ENCODE results near the gene NRDE2. TPM values are rescaled to one million over a fixed set of nuclear protein-coding genes. Genes with fewer than 3 reads are reported as not detected.

The NRDE2 gene
- total RNA-seq, 1 donor from 2014 or later, result 19.7 TPM

DNA sequence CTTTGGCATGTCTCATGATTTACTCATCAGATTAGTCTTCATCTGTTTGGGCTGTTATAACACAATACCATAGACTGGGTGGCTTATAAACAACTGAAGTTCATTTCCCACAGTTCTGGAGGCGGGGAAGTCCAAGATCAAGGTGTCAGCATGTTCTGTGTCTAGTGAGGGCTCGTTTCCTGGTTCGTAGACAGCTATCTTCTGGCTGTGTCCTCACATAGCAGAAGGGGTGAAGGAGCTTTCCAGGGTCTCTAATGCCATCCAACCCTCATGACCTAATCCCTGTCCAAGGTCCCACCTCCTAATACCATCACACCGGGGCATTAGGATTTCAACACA, 30.8 kb upstream of the NRDE2 start:
- DNase-seq (ENCODE audit: low read depth) (no peak), FAIRE-seq (no peak)
- Histone ChIP-seq H2AFZ (ENCODE audit: low read depth, low read length) (no peak overlapping the region), H3K36me3 (ENCODE audit: insufficient read depth, low read length) (no peaks in the 10 kb centered on the region), H3K27ac (ENCODE audit: low read depth, low read length) (no peak overlapping the region), H3K79me2 (ENCODE audit: insufficient read depth, low read length) (no peaks in the 10 kb centered on the region), H3K27me3 (ENCODE audit: insufficient read depth, low read length) (peaks cover 5% of the 10 kb centered on the region), H3K4me2 (ENCODE audit: low read length) (no peak overlapping the region), H3K4me3 (ENCODE audit: insufficient read depth, low read depth, low read length) (no peak overlapping the region), H3K9ac (ENCODE audit: low read length) (no peak overlapping the region), H3K9me3 (ENCODE audit: insufficient read depth, low read depth, low read length) (no peaks in the 10 kb centered on the region), H3K4me1 (ENCODE audit: insufficient read depth, low read length) (no peaks in the 10 kb centered on the region), H4K20me1 (ENCODE audit: insufficient read depth, low read length) (no peaks in the 10 kb centered on the region)
- no peaks in the 10 kb centered on the region for H3K36me3 Mint-ChIP-seq (ENCODE audit: low read depth, unreplicated experiment)
- no peaks in the 10 kb centered on the region for H3K9me3 Mint-ChIP-seq (ENCODE audit: unreplicated experiment)
- H3K4me1 Mint-ChIP-seq (ENCODE audit: low read depth, unreplicated experiment), result no peaks in the 10 kb centered on the region
- H3K27ac Mint-ChIP-seq (ENCODE audit: unreplicated experiment), result no peak overlapping the region
- TF ChIP-seq CTCF (IDR thresholded peaks at IDR 0.05; ENCODE audit: insufficient read depth, low read depth, low read length) (no peak), EZH2 (IDR thresholded peaks at IDR 0.05; ENCODE audit: insufficient read depth, low read length) (no peak)
- H3K27me3 Mint-ChIP-seq (ENCODE audit: low read depth, unreplicated experiment), result peaks cover 4% of the 10 kb centered on the region
- no peak overlapping the region for H3K4me3 Mint-ChIP-seq (ENCODE audit: unreplicated experiment)

DNA sequence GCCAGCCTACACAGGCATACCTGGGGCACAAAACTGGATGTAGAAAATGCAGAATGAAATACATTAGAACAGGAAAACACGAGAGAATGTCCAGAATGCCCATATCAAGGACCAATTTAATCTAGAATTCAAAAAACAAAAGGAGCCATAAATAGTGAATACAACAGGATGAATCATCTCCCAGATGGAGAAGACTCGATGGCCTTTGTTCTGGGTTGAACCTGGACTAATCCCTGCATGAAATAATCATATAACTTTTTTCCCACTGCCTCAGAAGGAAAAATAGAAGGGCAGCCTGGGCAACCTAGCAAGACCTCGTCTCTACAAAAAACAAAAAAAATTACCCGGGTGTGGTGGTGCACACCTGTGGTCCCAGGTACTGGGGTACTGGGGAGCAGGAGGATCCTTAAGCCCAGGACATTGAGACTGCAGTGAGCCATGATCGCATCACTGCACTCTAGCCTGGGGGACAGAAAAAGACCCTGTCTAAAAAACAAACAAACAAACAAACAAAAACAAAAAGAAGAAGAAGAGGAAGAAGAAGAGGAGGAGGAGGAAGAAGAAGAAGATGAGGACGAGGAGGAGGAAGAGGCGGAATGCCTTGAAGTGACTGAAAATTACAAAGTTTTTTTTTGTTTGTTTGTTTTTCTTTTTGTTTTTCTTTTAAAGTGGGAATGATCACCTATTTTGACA, 30.3 kb upstream of the NRDE2 start:
- Histone ChIP-seq H2AFZ (ENCODE audit: low read depth, low read length) (no peak overlapping the region), H3K4me1 (ENCODE audit: insufficient read depth, low read length) (no peaks in the 10 kb centered on the region), H3K9ac (ENCODE audit: low read length) (no peak overlapping the region), H4K20me1 (ENCODE audit: insufficient read depth, low read length) (no peaks in the 10 kb centered on the region), H3K79me2 (ENCODE audit: insufficient read depth, low read length) (no peaks in the 10 kb centered on the region), H3K4me3 (ENCODE audit: insufficient read depth, low read depth, low read length) (no peak overlapping the region), H3K4me2 (ENCODE audit: low read length) (no peak overlapping the region), H3K36me3 (ENCODE audit: insufficient read depth, low read length) (no peaks in the 10 kb centered on the region), H3K9me3 (ENCODE audit: insufficient read depth, low read depth, low read length) (no peaks in the 10 kb centered on the region), H3K27ac (ENCODE audit: low read depth, low read length) (no peak overlapping the region), H3K27me3 (ENCODE audit: insufficient read depth, low read length) (peaks cover 5% of the 10 kb centered on the region)
- FAIRE-seq (no peak), DNase-seq (ENCODE audit: low read depth) (no peak)
- H3K4me3 Mint-ChIP-seq (ENCODE audit: unreplicated experiment), result no peak overlapping the region
- no peaks in the 10 kb centered on the region for H3K9me3 Mint-ChIP-seq (ENCODE audit: unreplicated experiment)
- TF ChIP-seq CTCF (IDR thresholded peaks at IDR 0.05; ENCODE audit: insufficient read depth, low read depth, low read length), result no peak
- TF ChIP-seq EZH2 (IDR thresholded peaks at IDR 0.05; ENCODE audit: insufficient read depth, low read length), result no peak
- peaks cover 4% of the 10 kb centered on the region for H3K27me3 Mint-ChIP-seq (ENCODE audit: low read depth, unreplicated experiment)
- no peaks in the 10 kb centered on the region for H3K36me3 Mint-ChIP-seq (ENCODE audit: low read depth, unreplicated experiment)
- no peaks in the 10 kb centered on the region for H3K4me1 Mint-ChIP-seq (ENCODE audit: low read depth, unreplicated experiment)
- no peak overlapping the region for H3K27ac Mint-ChIP-seq (ENCODE audit: unreplicated experiment)

GRCh38 chr14:90358359-90358758, 26.6 kb upstream of the NRDE2 start:
- Histone ChIP-seq H3K9ac (ENCODE audit: low read length) (no peak overlapping the region), H3K27me3 (ENCODE audit: insufficient read depth, low read length) (peaks cover 6% of the 10 kb centered on the region), H3K9me3 (ENCODE audit: insufficient read depth, low read depth, low read length) (no peaks in the 10 kb centered on the region), H3K4me1 (ENCODE audit: insufficient read depth, low read length) (no peaks in the 10 kb centered on the region), H3K79me2 (ENCODE audit: insufficient read depth, low read length) (no peaks in the 10 kb centered on the region), H3K4me2 (ENCODE audit: low read length) (no peak overlapping the region), H3K36me3 (ENCODE audit: insufficient read depth, low read length) (no peaks in the 10 kb centered on the region), H4K20me1 (ENCODE audit: insufficient read depth, low read length) (no peaks in the 10 kb centered on the region), H3K4me3 (ENCODE audit: insufficient read depth, low read depth, low read length) (no peak overlapping the region), H2AFZ (ENCODE audit: low read depth, low read length) (no peak overlapping the region), H3K27ac (ENCODE audit: low read depth, low read length) (no peak overlapping the region)
- H3K36me3 Mint-ChIP-seq (ENCODE audit: low read depth, unreplicated experiment), result no peaks in the 10 kb centered on the region
- TF ChIP-seq EZH2 (IDR thresholded peaks at IDR 0.05; ENCODE audit: insufficient read depth, low read length) (no peak), CTCF (IDR thresholded peaks at IDR 0.05; ENCODE audit: insufficient read depth, low read depth, low read length) (no peak)
- FAIRE-seq, result no peak
- no peaks in the 10 kb centered on the region for H3K4me1 Mint-ChIP-seq (ENCODE audit: low read depth, unreplicated experiment)
- H3K27ac Mint-ChIP-seq (ENCODE audit: unreplicated experiment), result no peak overlapping the region
- H3K4me3 Mint-ChIP-seq (ENCODE audit: unreplicated experiment), result no peak overlapping the region
- no peak for DNase-seq (ENCODE audit: low read depth)
- H3K27me3 Mint-ChIP-seq (ENCODE audit: low read depth, unreplicated experiment), result peaks cover 2% of the 10 kb centered on the region
- no peaks in the 10 kb centered on the region for H3K9me3 Mint-ChIP-seq (ENCODE audit: unreplicated experiment)

All from astrocyte (in vitro differentiated cells and primary cell).